PC-3 (cell line): Measurements from ENCODE around the gene DLK1.

Source experiments
- EZH2 ChIP-seq: fragments of 300-600 bp; sonication (generic); IDR thresholded peaks from one replicate; pipeline ENCODE4 v1.6.1; 2017; ENCODE audit warnings: antibody characterized with exemption, mild to moderate bottlenecking, low read length; ENCODE audit not compliant: unreplicated experiment
- EZH2phosphoT487 ChIP-seq: fragments of 300-600 bp; sonication (generic); IDR thresholded peaks from 2 replicates; pipeline ENCODE4 v1.6.1; 2018; ENCODE audit warnings: mild to moderate bottlenecking, antibody characterized with exemption, low read length, borderline replicate concordance
- TF ChIP-seq, protein P1 (sequence below): fragments of 300-600 bp; sonication (generic); conservative IDR thresholded peaks from 2 replicates; pipeline ENCODE4 v1.5.1; 2017; ENCODE audit warnings: antibody characterized with exemption, low read depth, mild to moderate bottlenecking, low read length

DNA sequence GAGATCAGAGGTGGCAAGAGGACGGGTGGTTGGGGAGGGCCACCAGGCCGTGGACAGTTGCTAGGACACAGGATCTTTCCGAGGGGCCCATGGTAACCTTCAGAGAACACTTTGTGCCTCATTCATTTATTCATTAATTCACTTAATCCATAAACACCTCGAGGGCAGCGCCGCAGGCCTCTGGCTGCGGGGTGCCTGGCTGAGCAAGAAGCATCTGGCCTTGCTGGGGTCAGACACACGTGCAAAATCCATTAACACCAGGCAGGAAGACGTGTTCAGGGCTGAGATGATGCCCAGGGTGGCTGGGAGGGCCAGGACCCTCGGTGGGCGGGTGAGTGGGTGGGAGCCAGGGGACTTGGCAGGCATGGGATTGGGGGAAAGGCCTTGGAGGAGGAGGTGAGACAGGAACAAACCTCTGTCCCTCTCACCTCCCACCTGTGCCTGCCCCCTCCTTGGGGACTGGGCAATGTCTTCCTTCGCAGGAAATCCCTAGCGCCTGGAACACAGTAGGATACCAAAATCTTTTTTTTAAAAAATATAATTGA, 6.6 kb upstream of the DLK1 start:
- TF ChIP-seq, protein P1, sequence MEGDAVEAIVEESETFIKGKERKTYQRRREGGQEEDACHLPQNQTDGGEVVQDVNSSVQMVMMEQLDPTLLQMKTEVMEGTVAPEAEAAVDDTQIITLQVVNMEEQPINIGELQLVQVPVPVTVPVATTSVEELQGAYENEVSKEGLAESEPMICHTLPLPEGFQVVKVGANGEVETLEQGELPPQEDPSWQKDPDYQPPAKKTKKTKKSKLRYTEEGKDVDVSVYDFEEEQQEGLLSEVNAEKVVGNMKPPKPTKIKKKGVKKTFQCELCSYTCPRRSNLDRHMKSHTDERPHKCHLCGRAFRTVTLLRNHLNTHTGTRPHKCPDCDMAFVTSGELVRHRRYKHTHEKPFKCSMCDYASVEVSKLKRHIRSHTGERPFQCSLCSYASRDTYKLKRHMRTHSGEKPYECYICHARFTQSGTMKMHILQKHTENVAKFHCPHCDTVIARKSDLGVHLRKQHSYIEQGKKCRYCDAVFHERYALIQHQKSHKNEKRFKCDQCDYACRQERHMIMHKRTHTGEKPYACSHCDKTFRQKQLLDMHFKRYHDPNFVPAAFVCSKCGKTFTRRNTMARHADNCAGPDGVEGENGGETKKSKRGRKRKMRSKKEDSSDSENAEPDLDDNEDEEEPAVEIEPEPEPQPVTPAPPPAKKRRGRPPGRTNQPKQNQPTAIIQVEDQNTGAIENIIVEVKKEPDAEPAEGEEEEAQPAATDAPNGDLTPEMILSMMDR: no peak
- no peak for TF ChIP-seq EZH2phosphoT487
- TF ChIP-seq EZH2: no peak
